T-cell (primary cell): ENCODE data around the gene GALNS. TPM values are rescaled to one million over a fixed set of nuclear protein-coding genes. Genes with fewer than 3 reads are reported as not detected.

ENCODE experiments used
- ATAC-seq, 4 experiments: fragments of 200-7000 bp in 3 of 4; fragments of 150-1000 bp in 1 of 4; cut with Tn5 transposase; replicated peaks in 1 of 4; 1 replicate in 3 of 4; 2 replicates in 1 of 4; pipeline ENCODE4 v1.10.0; 2021; ENCODE audit warnings: moderate library complexity in 3 of 4, mild to moderate bottlenecking in 2 of 4, moderate number of reproducible peaks in 1 of 4
- CTCF ChIA-PET, 2 donors: fragments of 300-600 bp; sonication (Branson Sonifier 250); formaldehyde crosslinking; loops; one replicate each; lab custom pipeline; 2022; ENCODE audit warnings: antibody characterized with exemption in 2 of 2; lab: Charles Lee
- POLR2A ChIA-PET, 2 donors: fragments of 300-600 bp; sonication (Branson Sonifier 250); formaldehyde crosslinking; loops; one replicate each; lab custom pipeline; 2022; ENCODE audit warnings: antibody characterized with exemption in 2 of 2; lab: Charles Lee
- DNase-seq, 35 experiments: peaks; one replicate each; pipeline versions ENCODE4 v3.0.0 to v3.0.0-alpha.2; 2013 to 2023
- H3K27ac ChIP-seq: one replicate; pipeline ENCODE4 v1.5.1; 2013; ENCODE audit warnings: low read length
- H3K27me3 ChIP-seq, 2 experiments: replicated peaks in 1 of 2; 1 replicate in 1 of 2; 2 replicates in 1 of 2; pipeline versions ENCODE4 v1.6.1 to v1.7.0; 2013; ENCODE audit warnings: low read length in 1 of 2, mixed read lengths in 1 of 2; ENCODE audit not compliant: control insufficient read depth in 2 of 2, insufficient read depth in 2 of 2; ENCODE audit errors: extremely low read depth in 1 of 2
- H3K36me3 ChIP-seq, 2 donors: 1 replicate in 1 of 2; 2 replicates in 1 of 2; pipeline versions ENCODE4 v1.6.1 to v1.7.0; 2013; ENCODE audit warnings: low read length in 1 of 2; ENCODE audit not compliant: control insufficient read depth in 2 of 2, insufficient read depth in 1 of 2; ENCODE audit errors: extremely low read depth in 1 of 2
- H3K4me1 ChIP-seq, 2 experiments: 1 replicate in 1 of 2; 2 replicates in 1 of 2; pipeline versions ENCODE4 v1.6.1 to v1.7.0; 2013; ENCODE audit warnings: low read length in 2 of 2, mixed read lengths in 1 of 2; ENCODE audit not compliant: insufficient read depth in 2 of 2, control insufficient read depth in 1 of 2; ENCODE audit errors: extremely low read depth in 1 of 2
- H3K4me3 ChIP-seq, 2 donors: 1 replicate in 1 of 2; 2 replicates in 1 of 2; pipeline versions ENCODE4 v1.5.1 to v1.7.0; 2013; ENCODE audit warnings: mild to moderate bottlenecking in 2 of 2, low read length in 1 of 2, moderate library complexity in 1 of 2; ENCODE audit not compliant: control insufficient read depth in 1 of 2; ENCODE audit errors: extremely low read depth in 1 of 2
- H3K9me3 ChIP-seq: 2 replicates; pipeline ENCODE4 v1.7.0; 2013
- H3K27ac Mint-ChIP-seq, 2 donors: one replicate each; pipeline ENCODE4 v1.8.0; 2020 to 2021; ENCODE audit warnings: mild to moderate bottlenecking in 2 of 2, mixed read lengths in 2 of 2
- H3K27me3 Mint-ChIP-seq, 2 donors: one replicate each; pipeline ENCODE4 v1.8.0; 2021 to 2022; ENCODE audit warnings: mixed read lengths in 2 of 2
- H3K36me3 Mint-ChIP-seq: one replicate; pipeline ENCODE4 v1.8.0; 2021; ENCODE audit warnings: mixed read lengths
- H3K4me1 Mint-ChIP-seq, 3 donors: one replicate each; pipeline ENCODE4 v1.8.0; 2020 to 2022; ENCODE audit warnings: mixed read lengths in 3 of 3, mild to moderate bottlenecking in 1 of 3
- H3K4me3 Mint-ChIP-seq, 3 donors: one replicate each; pipeline ENCODE4 v1.8.0; 2020 to 2022; ENCODE audit warnings: mild to moderate bottlenecking in 3 of 3, mixed read lengths in 3 of 3, moderate library complexity in 3 of 3
- H3K9me3 Mint-ChIP-seq, 3 donors: one replicate each; pipeline ENCODE4 v1.8.0; 2020 to 2022; ENCODE audit warnings: mixed read lengths in 3 of 3
- WGBS: methylation state at CpG from one replicate; pipeline ENCODE4 v1.1.5; 2013; ENCODE audit warnings: missing lambda C conversion rate; ENCODE audit not compliant: insufficient coverage; 5-methylcytosine and 5-hydroxymethylcytosine counted together
- total RNA-seq, 35 experiments: library from RNA in 6 of 35; stranded (reverse) in 6 of 35; fragments of 120-200 nt in 1 of 35; gene quantifications; one replicate each; pipeline versions ENCODE4 v1.2.1 to v1.2.4 and lab custom pipeline; 2013 to 2026

The GALNS gene
- total RNA-seq, 5 donors from 2014 or later (not counting 1 experiment from before 2014, with no cell fraction given) = 47.6 to 68.4 (median 58.4) TPM

- DNase-seq (peak in 27 of 35 experiments; percentile 27 to 69 (median 44)), ATAC-seq (no peak)
- ChIA-PET CTCF (no interaction called here), POLR2A (no interaction called here)
- H3K4me3 ChIP-seq = no peak overlapping the region
- peaks cover 0 to 20% of the 10 kb centered on the region in 2 experiments for H3K4me1 ChIP-seq
- H3K9me3 Mint-ChIP-seq = no peaks in the 10 kb centered on the region
- no peaks in the 10 kb centered on the region for H3K27me3 Mint-ChIP-seq
- peaks cover 0 to 9% (median under 1%) of the 10 kb centered on the region in 3 donors for H3K4me1 Mint-ChIP-seq
- WGBS = 45% methylated on average over 12 of the region's 19 CpGs
- H3K36me3 Mint-ChIP-seq = no peaks in the 10 kb centered on the region
- H3K36me3 ChIP-seq = peaks cover 0 to 6% of the 10 kb centered on the region in 2 donors
- H3K4me3 Mint-ChIP-seq = no peak overlapping the region
- no peak overlapping the region for H3K27ac Mint-ChIP-seq
- no peak overlapping the region for H3K27ac ChIP-seq
- no peaks in the 10 kb centered on the region for H3K9me3 ChIP-seq
- no peaks in the 10 kb centered on the region for H3K27me3 ChIP-seq
These were observed 40.7 kb downstream of the GALNS start for GRCh38 chr16:88815901-88816589.

- H3K9me3 ChIP-seq = no peaks in the 10 kb centered on the region
- 95% methylated on average over 9 of the region's 10 CpGs for WGBS
- peaks cover 0 to 3% of the 10 kb centered on the region in 2 donors for H3K36me3 ChIP-seq
- H3K27ac ChIP-seq = no peak overlapping the region
- H3K27ac Mint-ChIP-seq = no peak overlapping the region
- H3K27me3 ChIP-seq = no peaks in the 10 kb centered on the region
- no peaks in the 10 kb centered on the region for H3K27me3 Mint-ChIP-seq
- ATAC-seq (no peak), DNase-seq (no peak)
- H3K4me1 Mint-ChIP-seq = peaks cover 6 to 16% (median 9%) of the 10 kb centered on the region in 3 donors
- POLR2A ChIA-PET = interaction anchor here (0.6 to 0.7 kb wide), 2 partner anchors 377 to 1196 kb away, joined by 5 to 17 read pairs; no protein-coding TSS in a partner anchor
- H3K9me3 Mint-ChIP-seq = no peaks in the 10 kb centered on the region
- peaks cover 3 to 29% of the 10 kb centered on the region in 2 experiments for H3K4me1 ChIP-seq
- H3K4me3 ChIP-seq = no peak overlapping the region
- no peak overlapping the region for H3K4me3 Mint-ChIP-seq
- no peaks in the 10 kb centered on the region for H3K36me3 Mint-ChIP-seq
- CTCF ChIA-PET = interaction anchor here in 1 of 2 donors (0.6 kb wide), 1 partner anchor 30 kb away, joined by 7 read pairs; no protein-coding TSS in a partner anchor
These were observed 41.5 kb downstream of the GALNS start for GRCh38 chr16:88815227-88815626.

DNA sequence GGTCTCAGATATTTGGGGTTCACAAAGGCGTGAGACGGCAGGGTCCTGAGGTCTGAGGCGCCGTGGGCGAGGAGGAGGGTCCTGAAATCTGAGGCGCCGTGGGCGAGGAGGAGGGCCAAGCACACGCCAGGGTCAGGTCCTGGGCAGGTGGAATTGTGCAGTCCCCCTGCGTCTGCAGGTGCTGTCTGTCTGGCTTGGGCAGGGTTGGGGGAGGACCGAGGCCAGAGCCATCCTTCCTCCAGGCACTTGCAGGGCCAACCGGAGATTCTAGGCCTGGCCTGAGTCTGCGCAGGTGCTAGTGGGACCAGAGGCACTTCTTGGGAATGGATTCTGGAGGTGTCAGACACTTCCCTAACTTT lies 42.6 kb downstream of the GALNS start:
- POLR2A ChIA-PET = interaction anchor here in 1 of 2 donors (0.6 kb wide), 1 partner anchor 36 kb away, joined by 3 read pairs; no protein-coding TSS in a partner anchor
- no peak overlapping the region for H3K4me3 ChIP-seq
- H3K27me3 ChIP-seq = no peaks in the 10 kb centered on the region
- ATAC-seq (no peak), DNase-seq (no peak)
- CTCF ChIA-PET = no interaction called here
- peaks cover 3 to 35% of the 10 kb centered on the region in 2 experiments for H3K4me1 ChIP-seq
- Mint-ChIP-seq H3K4me1 (peaks cover 11 to 23% (median 12%) of the 10 kb centered on the region in 3 donors), H3K27me3 (no peaks in the 10 kb centered on the region), H3K36me3 (no peaks in the 10 kb centered on the region), H3K27ac (no peak overlapping the region), H3K9me3 (no peaks in the 10 kb centered on the region), H3K4me3 (no peak overlapping the region)
- H3K27ac ChIP-seq = no peak overlapping the region
- H3K36me3 ChIP-seq = peaks cover 3 to 7% of the 10 kb centered on the region in 2 donors
- WGBS = 92% methylated on average over 9 of the region's 13 CpGs
- no peaks in the 10 kb centered on the region for H3K9me3 ChIP-seq

DNA sequence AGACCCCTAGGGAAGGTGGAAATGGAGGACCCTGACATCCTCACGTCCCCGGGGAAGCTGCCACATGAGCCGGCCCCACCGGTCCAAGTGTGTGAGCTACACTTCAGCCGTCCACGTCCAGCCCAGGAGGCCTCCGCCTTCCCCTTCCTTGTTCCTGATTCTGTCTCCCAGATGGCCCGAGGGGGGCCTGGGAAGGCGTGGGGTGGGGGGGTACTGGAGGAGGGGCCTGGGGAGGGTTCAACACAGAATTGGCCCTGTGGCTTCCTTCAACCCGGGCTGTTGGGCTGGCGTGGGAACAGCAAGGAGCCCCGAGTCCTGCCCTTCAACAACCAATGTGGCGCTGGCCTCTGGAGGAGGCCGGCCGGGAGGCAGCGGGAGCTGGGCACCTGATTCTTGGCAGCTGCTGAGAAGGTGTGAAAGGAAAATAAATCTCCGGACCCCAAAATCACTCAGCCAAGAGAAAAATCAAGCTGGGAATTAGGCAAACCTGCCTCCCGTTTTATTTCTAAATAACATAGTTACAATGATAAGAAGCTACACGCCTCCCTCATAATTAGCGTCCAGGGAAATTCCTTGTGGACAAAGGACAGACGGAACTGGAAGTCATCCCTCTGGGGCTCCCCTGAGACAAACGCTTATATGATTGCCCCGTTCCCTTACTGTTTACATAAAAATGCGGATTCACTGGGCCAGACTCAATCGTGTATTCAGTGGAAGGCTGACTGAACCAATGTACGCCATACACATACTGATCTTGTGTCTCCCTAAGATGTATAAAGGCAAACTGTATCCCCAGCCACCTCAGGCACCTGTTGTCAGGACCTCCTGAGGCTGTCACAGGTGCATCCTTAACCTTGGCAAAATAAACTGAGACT lies 43.2 kb downstream of the GALNS start:
- H3K4me1 Mint-ChIP-seq = peaks cover 12 to 25% (median 13%) of the 10 kb centered on the region in 3 donors
- CTCF ChIA-PET = no interaction called here
- no peak overlapping the region for H3K27ac Mint-ChIP-seq

GRCh38 chr16:88812513-88813268 lies 44.1 kb downstream of the GALNS start:
- H3K9me3 Mint-ChIP-seq = no peaks in the 10 kb centered on the region
- Histone ChIP-seq H3K9me3 (no peaks in the 10 kb centered on the region), H3K4me1 (peaks cover 3 to 35% of the 10 kb centered on the region in 2 experiments), H3K36me3 (peaks cover 5 to 14% of the 10 kb centered on the region in 2 donors), H3K27me3 (no peaks in the 10 kb centered on the region), H3K4me3 (peak overlapping the region; percentile 64 to 86), H3K27ac (peak overlapping the region; percentile 63)
- H3K36me3 Mint-ChIP-seq = no peaks in the 10 kb centered on the region
- ATAC-seq (no peak), DNase-seq (peak in 1 of 35 experiments; percentile 44)
- ChIA-PET POLR2A (interaction anchor here in 1 of 2 donors (0.6 kb wide), 1 partner anchor 331 kb away, joined by 6 read pairs; no protein-coding TSS in a partner anchor), CTCF (no interaction called here)
- H3K4me1 Mint-ChIP-seq = peaks cover 12 to 25% (median 13%) of the 10 kb centered on the region in 3 donors
- H3K27me3 Mint-ChIP-seq = no peaks in the 10 kb centered on the region
- WGBS = 75% methylated on average over 23 of the region's 37 CpGs
- peak overlapping the region; percentile 75 to 92 (median 78) for H3K4me3 Mint-ChIP-seq
- H3K27ac Mint-ChIP-seq = peak overlapping the region; percentile 55 to 59

More for the DNA sequence above, 43.2 kb downstream of the GALNS start:
- no peaks in the 10 kb centered on the region for H3K36me3 Mint-ChIP-seq
- H3K4me3 Mint-ChIP-seq = peak overlapping the region in 2 of 3 donors; percentile 47 to 92
- DNase-seq (no peak), ATAC-seq (no peak)
- Histone ChIP-seq H3K27ac (no peak overlapping the region), H3K9me3 (no peaks in the 10 kb centered on the region), H3K4me3 (no peak overlapping the region), H3K36me3 (peaks cover 3 to 10% of the 10 kb centered on the region in 2 donors), H3K27me3 (no peaks in the 10 kb centered on the region), H3K4me1 (peaks cover 3 to 35% of the 10 kb centered on the region in 2 experiments)
- no peaks in the 10 kb centered on the region for H3K9me3 Mint-ChIP-seq
- POLR2A ChIA-PET = interaction anchor here in 1 of 2 donors (0.6 kb wide), 2 partner anchors 36 to 330 kb away, joined by 3 to 6 read pairs; no protein-coding TSS in a partner anchor
- no peaks in the 10 kb centered on the region for H3K27me3 Mint-ChIP-seq
- WGBS = 85% methylated on average over 16 of the region's 26 CpGs
